ENCODE measurements around the gene TADA2B. TPM values are rescaled to one million over a fixed set of nuclear protein-coding genes. Genes with fewer than 3 reads are reported as not detected.

Gene TADA2B
- total RNA-seq, 1 donor from 2014 or later = 19.8 TPM

GRCh38 chr4:7092026-7092425, 48.9 kb downstream of the TADA2B start:
- peaks cover 58% of the 10 kb centered on the region for H3K27me3 Mint-ChIP-seq (ENCODE audit: low read depth, unreplicated experiment)

GRCh38 chr4:7094916-7095315, 51.7 kb downstream of the TADA2B start:
- Mint-ChIP-seq H3K4me1 (ENCODE audit: low read depth, unreplicated experiment) (no peaks in the 10 kb centered on the region), H3K4me3 (ENCODE audit: unreplicated experiment) (no peak overlapping the region), H3K36me3 (ENCODE audit: low read depth, unreplicated experiment) (no peaks in the 10 kb centered on the region), H3K9me3 (ENCODE audit: unreplicated experiment) (peaks cover 11% of the 10 kb centered on the region), H3K27me3 (ENCODE audit: low read depth, unreplicated experiment) (peaks cover 65% of the 10 kb centered on the region), H3K27ac (ENCODE audit: unreplicated experiment) (no peak overlapping the region)
- no peak overlapping the region for H3K4me3 ChIP-seq (ENCODE audit: insufficient read depth, low read depth, low read length)
- H3K4me1 ChIP-seq (ENCODE audit: insufficient read depth, low read length) = no peaks in the 10 kb centered on the region
- no peak overlapping the region for H2AFZ ChIP-seq (ENCODE audit: low read depth, low read length)
- no peaks in the 10 kb centered on the region for H3K79me2 ChIP-seq (ENCODE audit: insufficient read depth, low read length)
- DNase-seq (ENCODE audit: low read depth) = no peak
- H3K4me2 ChIP-seq (ENCODE audit: low read length) = no peak overlapping the region
- H4K20me1 ChIP-seq (ENCODE audit: insufficient read depth, low read length) = no peaks in the 10 kb centered on the region
- peaks cover 18% of the 10 kb centered on the region for H3K27me3 ChIP-seq (ENCODE audit: insufficient read depth, low read length)
- no peaks in the 10 kb centered on the region for H3K36me3 ChIP-seq (ENCODE audit: insufficient read depth, low read length)
- no peak overlapping the region for H3K27ac ChIP-seq (ENCODE audit: low read depth, low read length)
- no peak overlapping the region for H3K9ac ChIP-seq (ENCODE audit: low read length)
- FAIRE-seq = no peak
- TF ChIP-seq CTCF (IDR thresholded peaks at IDR 0.05; ENCODE audit: insufficient read depth, low read depth, low read length) (no peak), EZH2 (IDR thresholded peaks at IDR 0.05; ENCODE audit: insufficient read depth, low read length) (no peak)
- no peaks in the 10 kb centered on the region for H3K9me3 ChIP-seq (ENCODE audit: insufficient read depth, low read depth, low read length)

More at GRCh38 chr4:7092026-7092425, 48.9 kb downstream of the TADA2B start:
- Histone ChIP-seq H3K4me1 (ENCODE audit: insufficient read depth, low read length) (no peaks in the 10 kb centered on the region), H3K4me2 (ENCODE audit: low read length) (no peak overlapping the region), H3K9me3 (ENCODE audit: insufficient read depth, low read depth, low read length) (peaks cover 2% of the 10 kb centered on the region), H3K27me3 (ENCODE audit: insufficient read depth, low read length) (peaks cover 17% of the 10 kb centered on the region), H3K79me2 (ENCODE audit: insufficient read depth, low read length) (no peaks in the 10 kb centered on the region), H2AFZ (ENCODE audit: low read depth, low read length) (no peak overlapping the region), H3K27ac (ENCODE audit: low read depth, low read length) (no peak overlapping the region), H4K20me1 (ENCODE audit: insufficient read depth, low read length) (no peaks in the 10 kb centered on the region), H3K9ac (ENCODE audit: low read length) (no peak overlapping the region), H3K36me3 (ENCODE audit: insufficient read depth, low read length) (no peaks in the 10 kb centered on the region), H3K4me3 (ENCODE audit: insufficient read depth, low read depth, low read length) (no peak overlapping the region)
- Mint-ChIP-seq H3K4me3 (ENCODE audit: unreplicated experiment) (no peak overlapping the region), H3K4me1 (ENCODE audit: low read depth, unreplicated experiment) (no peaks in the 10 kb centered on the region), H3K27ac (ENCODE audit: unreplicated experiment) (no peak overlapping the region), H3K36me3 (ENCODE audit: low read depth, unreplicated experiment) (no peaks in the 10 kb centered on the region), H3K9me3 (ENCODE audit: unreplicated experiment) (peaks cover 11% of the 10 kb centered on the region)
- no peak for DNase-seq (ENCODE audit: low read depth)
- TF ChIP-seq EZH2 (IDR thresholded peaks at IDR 0.05; ENCODE audit: insufficient read depth, low read length) (no peak), CTCF (IDR thresholded peaks at IDR 0.05; ENCODE audit: insufficient read depth, low read depth, low read length) (no peak)
- no peak for FAIRE-seq

GRCh38 chr4:7095611-7096155, 52.5 kb downstream of the TADA2B start:
- H3K9me3 ChIP-seq (ENCODE audit: insufficient read depth, low read depth, low read length) = no peaks in the 10 kb centered on the region
- no peak overlapping the region for H3K9ac ChIP-seq (ENCODE audit: low read length)
- H3K4me3 ChIP-seq (ENCODE audit: insufficient read depth, low read depth, low read length) = no peak overlapping the region
- no peaks in the 10 kb centered on the region for H3K79me2 ChIP-seq (ENCODE audit: insufficient read depth, low read length)
- no peak overlapping the region for H3K4me2 ChIP-seq (ENCODE audit: low read length)
- H3K9me3 Mint-ChIP-seq (ENCODE audit: unreplicated experiment) = peaks cover 11% of the 10 kb centered on the region
- FAIRE-seq (no peak), DNase-seq (ENCODE audit: low read depth) (no peak)
- no peaks in the 10 kb centered on the region for H3K4me1 ChIP-seq (ENCODE audit: insufficient read depth, low read length)
- H2AFZ ChIP-seq (ENCODE audit: low read depth, low read length) = no peak overlapping the region
- H3K27ac Mint-ChIP-seq (ENCODE audit: unreplicated experiment) = no peak overlapping the region
- no peak overlapping the region for H3K4me3 Mint-ChIP-seq (ENCODE audit: unreplicated experiment)
- H3K36me3 ChIP-seq (ENCODE audit: insufficient read depth, low read length) = no peaks in the 10 kb centered on the region
- H3K27me3 Mint-ChIP-seq (ENCODE audit: low read depth, unreplicated experiment) = peaks cover 66% of the 10 kb centered on the region
- H4K20me1 ChIP-seq (ENCODE audit: insufficient read depth, low read length) = no peaks in the 10 kb centered on the region
- no peak overlapping the region for H3K27ac ChIP-seq (ENCODE audit: low read depth, low read length)
- TF ChIP-seq CTCF (IDR thresholded peaks at IDR 0.05; ENCODE audit: insufficient read depth, low read depth, low read length) (no peak), EZH2 (IDR thresholded peaks at IDR 0.05; ENCODE audit: insufficient read depth, low read length) (no peak)
- H3K36me3 Mint-ChIP-seq (ENCODE audit: low read depth, unreplicated experiment) = no peaks in the 10 kb centered on the region
- H3K4me1 Mint-ChIP-seq (ENCODE audit: low read depth, unreplicated experiment) = no peaks in the 10 kb centered on the region
- H3K27me3 ChIP-seq (ENCODE audit: insufficient read depth, low read length) = peaks cover 15% of the 10 kb centered on the region

All from astrocyte (in vitro differentiated cells and primary cell).